H1 (cell line): ENCODE results near the gene COL11A2. TPM values are rescaled to one million over a fixed set of nuclear protein-coding genes. Genes with fewer than 3 reads are reported as not detected.

Source experiments
- CBX8 ChIP-seq: fragments of 300-800, 300-1000 bp; sonication (generic); IDR thresholded peaks from 2 replicates; pipeline ENCODE4 v1.7.1; 2016; ENCODE audit warnings: low read depth, low read length, borderline replicate concordance
- CHD1 ChIP-seq: IDR thresholded peaks from 2 replicates; pipeline ENCODE4 v1.6.1; 2012; ENCODE audit warnings: low read depth, low read length, improper control_type of control experiment
- RBBP5 ChIP-seq: IDR thresholded peaks from 2 replicates; pipeline ENCODE4 v1.7.1; 2012; ENCODE audit warnings: low read depth, mild to moderate bottlenecking, inconsistent platforms, low read length, moderate library complexity, borderline replicate concordance
- polyA plus RNA-seq, 7 experiments: library from polyadenylated mRNA; depleted of rRNA in 3 of 7; stranded (reverse) in 5 of 7; unstranded in 2 of 7; fragments of >200 nt in 5 of 7; fragments of 200-250 nt in 2 of 7; gene quantifications; 1 replicate in 5 of 7; 2 replicates in 1 of 7; 4 replicates in 1 of 7; pipeline versions ENCODE4 v1.2.1 to v1.2.3, GENCODE V29; 2011 to 2013; ENCODE audit warnings: missing spikeins in 2 of 7, mixed read lengths in 2 of 7
- total RNA-seq: library from RNA; stranded (reverse); fragmentation: NEBNext Ultra II Directional; extraction: Animal tissue kit (Norgen Biotek cat#: 25700); gene quantifications from 2 replicates; pipeline ENCODE4 v1.2.1, GENCODE V29; 2021
- TF ChIP-seq, protein P1 (sequence below): IDR thresholded peaks from 2 replicates; pipeline ENCODE4 v1.6.1; 2012; ENCODE audit warnings: inconsistent platforms

Gene COL11A2
- total and polyA plus RNA-seq, 2 of the 8 experiments (the other 6 are each of a cell fraction or from before 2014, with no cell fraction given) = 2.8 to 3.8 TPM

DNA sequence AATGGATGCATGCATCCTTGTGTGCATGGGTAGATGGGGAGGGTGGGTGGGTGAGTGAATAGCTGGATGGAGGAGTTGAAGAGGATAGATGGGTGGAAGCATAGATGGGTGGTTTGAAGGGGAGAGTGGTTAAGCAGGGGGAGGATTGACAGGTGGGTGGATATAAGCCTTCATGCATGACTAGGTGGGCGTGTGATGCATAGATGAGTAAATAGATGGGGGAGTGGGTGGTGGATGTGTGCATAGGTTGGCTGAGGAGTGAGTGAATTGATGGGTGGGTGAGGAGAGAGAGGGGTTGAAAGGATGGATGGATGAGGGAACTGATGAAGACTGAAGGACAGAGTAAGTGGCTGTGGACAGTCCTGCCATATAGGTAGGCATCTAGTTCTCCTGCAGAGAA lies 4.5 kb downstream of the COL11A2 start (continued):
- TF ChIP-seq RBBP5 (no peak), CBX8 (no peak), CHD1 (no peak)
- TF ChIP-seq, protein P1, sequence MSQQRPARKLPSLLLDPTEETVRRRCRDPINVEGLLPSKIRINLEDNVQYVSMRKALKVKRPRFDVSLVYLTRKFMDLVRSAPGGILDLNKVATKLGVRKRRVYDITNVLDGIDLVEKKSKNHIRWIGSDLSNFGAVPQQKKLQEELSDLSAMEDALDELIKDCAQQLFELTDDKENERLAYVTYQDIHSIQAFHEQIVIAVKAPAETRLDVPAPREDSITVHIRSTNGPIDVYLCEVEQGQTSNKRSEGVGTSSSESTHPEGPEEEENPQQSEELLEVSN = no peak
